Subcutaneous abdominal adipose tissue (tissue), 5 donors: ENCODE measurements around the gene NUDT6.

ENCODE experiments used
- H3K27ac ChIP-seq: one replicate; pipeline ENCODE4 v1.7.0; 2013; ENCODE audit warnings: low read depth, mild to moderate bottlenecking, inconsistent platforms, low read length, moderate library complexity
- H3K27me3 ChIP-seq, 5 donors: one replicate each; pipeline ENCODE4 v1.7.0; 2013; ENCODE audit warnings: low read length in 5 of 5, inconsistent platforms in 1 of 5; ENCODE audit not compliant: control insufficient read depth in 5 of 5, insufficient read depth in 4 of 5
- H3K36me3 ChIP-seq, 5 donors: one replicate each; pipeline ENCODE4 v1.7.0; 2013; ENCODE audit warnings: low read length in 5 of 5; ENCODE audit not compliant: control insufficient read depth in 5 of 5, insufficient read depth in 5 of 5
- H3K4me1 ChIP-seq, 5 donors: one replicate each; pipeline ENCODE4 v1.7.0; 2013; ENCODE audit warnings: low read length in 5 of 5, mild to moderate bottlenecking in 3 of 5, moderate library complexity in 1 of 5; ENCODE audit not compliant: control insufficient read depth in 5 of 5, insufficient read depth in 5 of 5
- H3K4me3 ChIP-seq, 5 donors: one replicate each; pipeline ENCODE4 v1.7.0; 2013; ENCODE audit warnings: low read length in 5 of 5, low read depth in 1 of 5
- H3K9ac ChIP-seq, 5 donors: one replicate each; pipeline ENCODE4 v1.7.0; 2013; ENCODE audit warnings: low read length in 5 of 5, mild to moderate bottlenecking in 4 of 5, moderate library complexity in 3 of 5
- H3K9me3 ChIP-seq, 5 donors: one replicate each; pipeline ENCODE4 v1.7.0; 2013; ENCODE audit warnings: low read length in 5 of 5; ENCODE audit not compliant: control insufficient read depth in 5 of 5
- donor health status: healthy.
- donor health status: healthy.
- donor health status: healthy.
- donor health status: healthy.
- donor health status: healthy.

NUDT6 gene

DNA sequence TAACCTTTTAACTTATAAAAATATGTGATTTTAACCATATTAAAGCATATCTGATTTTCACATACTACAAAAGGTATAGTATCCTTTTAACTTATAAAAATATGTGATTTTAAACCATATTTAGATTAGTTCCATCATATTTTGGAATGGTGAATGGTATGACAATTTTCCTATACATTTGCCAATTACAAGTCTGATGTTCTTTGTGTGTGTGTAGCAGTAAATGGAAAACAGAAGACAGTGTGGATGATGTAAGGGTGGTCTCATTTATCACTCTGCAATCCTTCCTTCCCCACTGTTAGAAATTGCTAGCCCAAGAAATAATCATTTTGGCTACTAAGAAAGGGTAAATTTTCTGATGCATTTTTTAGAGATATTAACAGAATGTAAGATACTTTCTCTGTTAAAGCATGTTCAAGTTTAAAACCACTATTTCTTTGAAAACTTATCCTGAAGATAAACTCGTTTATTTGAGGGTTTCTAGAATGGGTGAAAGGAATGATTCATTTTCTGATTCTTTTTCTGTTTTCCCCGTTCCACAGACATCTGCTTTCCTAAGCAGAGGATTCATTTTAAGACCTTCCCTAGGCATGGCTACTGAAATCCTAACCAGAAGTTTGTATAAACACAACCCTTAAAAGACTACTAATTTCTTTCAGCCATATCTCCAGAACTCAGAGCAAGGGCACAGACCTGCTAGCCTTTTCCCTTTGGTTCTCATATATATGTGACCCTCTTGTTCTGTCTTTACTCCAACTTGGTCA lies 21.0 kb downstream of the NUDT6 start:
- H3K9ac ChIP-seq = no peak overlapping the region
- no peak overlapping the region for H3K4me3 ChIP-seq
- no peaks in the 10 kb centered on the region for H3K27me3 ChIP-seq
- peaks cover 0 to 3% (median under 1%) of the 10 kb centered on the region in 5 donors for H3K36me3 ChIP-seq
- no peaks in the 10 kb centered on the region for H3K9me3 ChIP-seq
- peaks cover 0 to 14% (median 0%) of the 10 kb centered on the region in 5 donors for H3K4me1 ChIP-seq
- H3K27ac ChIP-seq = peak overlapping the region; percentile 31

GRCh38 chr4:122900314-122900713 lies 22.1 kb downstream of the NUDT6 start:
- H3K27ac ChIP-seq = peak overlapping the region; percentile 31

GRCh38 chr4:122899682-122900081 lies 22.7 kb downstream of the NUDT6 start:
- H3K27me3 ChIP-seq = no peaks in the 10 kb centered on the region
- H3K9me3 ChIP-seq = no peaks in the 10 kb centered on the region
- H3K9ac ChIP-seq = no peak overlapping the region
- H3K4me3 ChIP-seq = no peak overlapping the region
- peaks cover 0 to 14% (median 0%) of the 10 kb centered on the region in 5 donors for H3K4me1 ChIP-seq
- peak overlapping the region; percentile 61 for H3K27ac ChIP-seq
- peaks cover 0 to 4% (median 2%) of the 10 kb centered on the region in 5 donors for H3K36me3 ChIP-seq

More at GRCh38 chr4:122900314-122900713, 22.1 kb downstream of the NUDT6 start:
- Histone ChIP-seq H3K36me3 (peaks cover 0 to 4% (median 2%) of the 10 kb centered on the region in 5 donors), H3K9ac (no peak overlapping the region), H3K4me3 (no peak overlapping the region), H3K9me3 (no peaks in the 10 kb centered on the region), H3K4me1 (peaks cover 0 to 14% (median 0%) of the 10 kb centered on the region in 5 donors), H3K27me3 (no peaks in the 10 kb centered on the region)

DNA sequence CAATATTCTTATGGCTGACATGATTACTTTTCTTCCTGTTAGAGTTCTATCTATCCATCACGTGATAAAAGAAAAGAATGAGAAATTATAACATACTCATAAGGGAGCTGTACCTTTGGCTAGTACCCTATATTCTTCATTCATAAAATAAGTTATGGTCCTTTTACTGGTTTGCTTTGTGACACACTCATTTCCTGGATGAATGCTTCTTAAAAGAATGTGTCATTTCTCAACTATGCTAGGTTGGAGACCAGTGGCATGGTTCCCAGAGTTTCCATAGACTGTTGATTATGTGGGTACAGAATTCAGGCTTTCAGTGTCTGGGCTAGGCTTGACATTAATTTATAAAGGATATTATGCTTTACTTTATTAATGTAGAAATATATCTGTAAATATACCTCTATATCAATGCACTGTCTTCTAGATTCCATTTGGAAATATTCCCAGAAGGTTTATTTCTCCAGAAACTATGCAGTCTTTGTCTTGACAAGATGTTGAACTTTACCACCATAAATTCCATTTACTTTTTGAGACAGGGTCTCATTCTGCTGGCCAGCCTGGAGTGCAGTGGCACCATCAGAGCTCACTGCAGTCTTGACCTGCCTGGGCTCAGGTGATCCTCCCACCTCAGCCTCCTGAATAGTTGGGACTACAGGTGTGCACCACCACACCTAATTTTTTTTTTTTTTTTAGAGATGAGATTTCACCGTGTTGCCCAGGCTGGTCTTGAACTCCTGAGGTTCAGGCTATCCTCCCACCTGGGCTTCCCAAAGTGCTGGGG lies 23.8 kb downstream of the NUDT6 start:
- H3K9me3 ChIP-seq = no peaks in the 10 kb centered on the region
- H3K27me3 ChIP-seq = no peaks in the 10 kb centered on the region
- H3K36me3 ChIP-seq = peaks cover 0 to 11% (median 7%) of the 10 kb centered on the region in 5 donors
- no peak overlapping the region for H3K9ac ChIP-seq
- H3K27ac ChIP-seq = peak overlapping the region; percentile 61
- peaks cover 0 to 14% (median 0%) of the 10 kb centered on the region in 5 donors for H3K4me1 ChIP-seq
- no peak overlapping the region for H3K4me3 ChIP-seq

DNA sequence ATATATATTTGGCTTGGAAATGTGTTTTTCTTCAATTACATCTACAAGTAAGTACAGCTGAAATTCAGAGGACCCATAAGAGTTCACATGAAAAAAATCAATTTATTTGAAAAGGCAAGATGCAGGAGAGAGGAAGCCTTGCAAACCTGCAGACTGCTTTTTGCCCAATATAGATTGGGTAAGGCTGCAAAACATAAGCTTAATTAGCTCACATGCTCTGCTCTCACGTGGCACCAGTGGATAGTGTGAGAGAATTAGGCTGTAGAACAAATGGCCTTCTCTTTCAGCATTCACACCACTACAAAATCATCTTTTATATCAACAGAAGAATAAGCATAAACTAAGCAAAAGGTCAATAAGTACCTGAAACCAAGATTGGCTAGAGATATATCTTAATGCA lies 26.1 kb downstream of the NUDT6 start:
- peaks cover 0 to 14% (median 0%) of the 10 kb centered on the region in 5 donors for H3K4me1 ChIP-seq
- peak overlapping the region; percentile 19 for H3K27ac ChIP-seq
- no peaks in the 10 kb centered on the region for H3K9me3 ChIP-seq
- H3K27me3 ChIP-seq = no peaks in the 10 kb centered on the region
- no peak overlapping the region for H3K9ac ChIP-seq
- no peak overlapping the region for H3K4me3 ChIP-seq
- peaks cover 6 to 25% (median 19%) of the 10 kb centered on the region in 5 donors for H3K36me3 ChIP-seq

DNA sequence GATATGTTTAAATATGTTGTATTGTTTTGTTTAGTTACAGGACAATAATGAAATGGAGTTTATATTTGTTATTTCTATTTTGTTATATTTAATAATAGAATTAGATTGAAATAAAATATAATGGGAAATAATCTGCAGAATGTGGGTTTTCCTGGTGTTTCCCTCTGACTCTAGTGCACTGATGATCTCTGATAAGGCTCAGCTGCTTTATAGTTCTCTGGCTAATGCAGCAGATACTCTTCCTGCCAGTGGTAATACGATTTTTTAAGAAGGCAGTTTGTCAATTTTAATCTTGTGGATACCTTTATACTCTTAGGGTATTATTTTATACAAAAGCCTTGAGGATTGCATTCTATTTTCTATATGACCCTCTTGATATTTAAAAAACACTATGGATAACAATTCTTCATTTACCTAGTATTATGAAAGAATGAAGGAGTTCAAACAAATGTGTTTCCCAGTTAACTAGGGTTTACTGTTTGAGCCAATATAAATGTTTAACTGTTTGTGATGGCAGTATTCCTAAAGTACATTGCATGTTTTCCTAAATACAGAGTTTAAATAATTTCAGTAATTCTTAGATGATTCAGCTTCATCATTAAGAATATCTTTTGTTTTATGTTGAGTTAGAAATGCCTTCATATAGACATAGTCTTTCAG lies 26.9 kb downstream of the NUDT6 start:
- Histone ChIP-seq H3K9ac (no peak overlapping the region), H3K9me3 (no peaks in the 10 kb centered on the region), H3K4me1 (peaks cover 0 to 8% (median 0%) of the 10 kb centered on the region in 5 donors), H3K4me3 (no peak overlapping the region), H3K27ac (peak overlapping the region; percentile 19), H3K36me3 (peaks cover 6 to 25% (median 19%) of the 10 kb centered on the region in 5 donors), H3K27me3 (no peaks in the 10 kb centered on the region)

- no peaks in the 10 kb centered on the region for H3K27me3 ChIP-seq
- no peaks in the 10 kb centered on the region for H3K9me3 ChIP-seq
- no peak overlapping the region for H3K9ac ChIP-seq
- no peak overlapping the region for H3K27ac ChIP-seq
- peaks cover 6 to 25% (median 19%) of the 10 kb centered on the region in 5 donors for H3K36me3 ChIP-seq
- no peak overlapping the region for H3K4me3 ChIP-seq
- peaks cover 0 to 10% (median 1%) of the 10 kb centered on the region in 5 donors for H3K4me1 ChIP-seq
These were observed 27.6 kb downstream of the NUDT6 start for GRCh38 chr4:122894827-122895226.

GRCh38 chr4:122890147-122890795 lies 32.1 kb downstream of the NUDT6 start:
- H3K4me1 ChIP-seq = peaks cover 0 to 10% (median 0%) of the 10 kb centered on the region in 5 donors
- H3K27ac ChIP-seq = peak overlapping the region; percentile 58
- peak overlapping the region in 1 of 5 donors; percentile 31 for H3K9ac ChIP-seq
- no peak overlapping the region for H3K4me3 ChIP-seq
- peaks cover 6 to 31% (median 20%) of the 10 kb centered on the region in 5 donors for H3K36me3 ChIP-seq
- H3K27me3 ChIP-seq = no peaks in the 10 kb centered on the region
- H3K9me3 ChIP-seq = no peaks in the 10 kb centered on the region

DNA sequence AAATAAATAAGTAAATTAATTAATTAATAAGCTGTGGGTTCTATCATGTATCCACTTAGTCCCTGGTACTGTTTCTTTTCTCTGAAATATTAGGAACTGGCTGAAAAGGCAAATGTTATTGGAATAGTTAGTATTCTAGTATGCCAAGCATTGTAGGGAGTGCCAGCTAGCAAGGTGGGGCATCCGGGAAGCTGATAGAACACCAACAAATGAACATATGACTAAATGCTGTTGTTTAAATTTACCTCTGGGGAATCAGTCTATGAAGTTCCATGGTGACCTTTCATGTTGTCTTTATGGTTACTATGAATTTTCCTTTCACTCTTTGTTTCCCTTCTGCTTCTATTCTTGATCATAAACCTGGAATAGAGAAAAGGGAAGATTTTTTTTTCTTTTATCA lies 32.7 kb downstream of the NUDT6 start:
- no peaks in the 10 kb centered on the region for H3K9me3 ChIP-seq
- peaks cover 6 to 31% (median 20%) of the 10 kb centered on the region in 5 donors for H3K36me3 ChIP-seq
- H3K27me3 ChIP-seq = no peaks in the 10 kb centered on the region
- H3K9ac ChIP-seq = no peak overlapping the region
- no peak overlapping the region for H3K4me3 ChIP-seq
- H3K4me1 ChIP-seq = peaks cover 0 to 15% (median 3%) of the 10 kb centered on the region in 5 donors
- H3K27ac ChIP-seq = peak overlapping the region; percentile 58
